CD14-positive monocyte (primary cell): ENCODE data around the gene PTRH1. TPM values are rescaled to one million over a fixed set of nuclear protein-coding genes. Genes with fewer than 3 reads are reported as not detected.

Experiments used
- DNase-seq, 3 donors: peaks; one replicate each; pipeline ENCODE4 v3.0.0-alpha.2; 2011 to 2022
- H2AFZ ChIP-seq: 2 replicates; pipeline ENCODE4 v1.6.0; 2012; ENCODE audit warnings: mild to moderate bottlenecking, low read depth, low read length, inconsistent platforms; ENCODE audit not compliant: insufficient read depth, poor library complexity, severe bottlenecking
- H3K27ac ChIP-seq, 2 donors: 1 replicate in 1 of 2; 2 replicates in 1 of 2; pipeline ENCODE4 v1.5.1; 2012 to 2013; ENCODE audit warnings: low read length in 2 of 2, control low read depth in 1 of 2, inconsistent platforms in 1 of 2, low read depth in 1 of 2, mild to moderate bottlenecking in 1 of 2
- H3K27me3 ChIP-seq, 2 donors: one replicate each; pipeline versions ENCODE4 v1.6.0 to v1.6.1; 2011 to 2013; ENCODE audit warnings: low read length in 2 of 2; ENCODE audit not compliant: control insufficient read depth in 2 of 2, insufficient read depth in 2 of 2
- H3K36me3 ChIP-seq, 2 donors: replicated peaks in 1 of 2; 1 replicate in 1 of 2; 2 replicates in 1 of 2; pipeline versions ENCODE4 v1.5.1 to v1.6.1; 2012 to 2013; ENCODE audit warnings: low read length in 2 of 2, control low read depth in 1 of 2, inconsistent platforms in 1 of 2, mild to moderate bottlenecking in 1 of 2; ENCODE audit not compliant: insufficient read depth in 2 of 2, control insufficient read depth in 1 of 2
- H3K4me1 ChIP-seq, 2 donors: 1 replicate in 1 of 2; 2 replicates in 1 of 2; pipeline versions ENCODE4 v1.5.1 to v1.6.1; 2012 to 2013; ENCODE audit warnings: low read length in 2 of 2, control low read depth in 1 of 2, inconsistent platforms in 1 of 2, mild to moderate bottlenecking in 1 of 2, moderate library complexity in 1 of 2; ENCODE audit not compliant: insufficient read depth in 2 of 2, control insufficient read depth in 1 of 2
- H3K4me2 ChIP-seq: replicated peaks from 2 replicates; pipeline ENCODE3; 2012; ENCODE audit warnings: low read length, moderate library complexity, mild to moderate bottlenecking; ENCODE audit not compliant: poor library complexity, severe bottlenecking; ENCODE audit errors: extremely low read depth
- H3K4me3 ChIP-seq, 3 experiments: fragments of 200-600 bp in 1 of 3; sonication (generic) in 1 of 3; replicated peaks in 1 of 3; 1 replicate in 2 of 3; 2 replicates in 1 of 3; pipeline ENCODE4 v1.5.1; 2011 to 2013; ENCODE audit warnings: low read length in 3 of 3, mild to moderate bottlenecking in 3 of 3, control low read depth in 2 of 3, low read depth in 2 of 3, inconsistent platforms in 1 of 3, moderate library complexity in 1 of 3
- H3K79me2 ChIP-seq: 2 replicates; pipeline ENCODE4 v1.6.0; 2012; ENCODE audit warnings: mild to moderate bottlenecking, control low read depth, inconsistent platforms, low read length, moderate library complexity; ENCODE audit not compliant: insufficient read depth
- H3K9ac ChIP-seq: 2 replicates; pipeline ENCODE4 v1.6.0; 2017; ENCODE audit warnings: low read length, mild to moderate bottlenecking; ENCODE audit not compliant: insufficient read depth, poor library complexity, severe bottlenecking
- H3K9me3 ChIP-seq, 2 donors: replicated peaks in 1 of 2; 1 replicate in 1 of 2; 2 replicates in 1 of 2; pipeline versions ENCODE4 v1.5.1 to v1.6.1; 2012 to 2013; ENCODE audit warnings: low read length in 2 of 2, control low read depth in 1 of 2; ENCODE audit not compliant: control insufficient read depth in 1 of 2, insufficient read depth in 1 of 2
- H4K20me1 ChIP-seq: 2 replicates; pipeline ENCODE4 v1.6.0; 2012; ENCODE audit warnings: mild to moderate bottlenecking, low read length, control low read depth, moderate library complexity; ENCODE audit not compliant: insufficient read depth
- H3K27ac Mint-ChIP-seq, 7 donors: one replicate each; pipeline ENCODE4 v1.8.0; 2020; ENCODE audit warnings: mild to moderate bottlenecking in 7 of 7, mixed read lengths in 7 of 7, moderate library complexity in 6 of 7, inconsistent platforms in 2 of 7
- H3K27me3 Mint-ChIP-seq, 3 donors: one replicate each; pipeline ENCODE4 v1.8.0; 2021 to 2022; ENCODE audit warnings: low read depth in 3 of 3, mild to moderate bottlenecking in 3 of 3, mixed read lengths in 3 of 3, moderate library complexity in 3 of 3, inconsistent platforms in 1 of 3
- H3K36me3 Mint-ChIP-seq, 2 donors: one replicate each; pipeline ENCODE4 v1.8.0; 2020; ENCODE audit warnings: mixed read lengths in 2 of 2, inconsistent platforms in 1 of 2, mild to moderate bottlenecking in 1 of 2
- H3K4me1 Mint-ChIP-seq: one replicate; pipeline ENCODE4 v1.8.0; 2020; ENCODE audit warnings: mild to moderate bottlenecking, mixed read lengths
- H3K4me3 Mint-ChIP-seq, 2 donors: one replicate each; pipeline ENCODE4 v1.8.0; 2020; ENCODE audit warnings: mild to moderate bottlenecking in 2 of 2, mixed read lengths in 2 of 2, moderate library complexity in 1 of 2
- H3K9me3 Mint-ChIP-seq, 7 donors: one replicate each; pipeline ENCODE4 v1.8.0; 2020 to 2022; ENCODE audit warnings: mixed read lengths in 7 of 7, mild to moderate bottlenecking in 6 of 7, moderate library complexity in 6 of 7, inconsistent platforms in 2 of 7
- WGBS: methylation state at CpG from one replicate; pipeline ENCODE4 v1.1.5; 2013; ENCODE audit warnings: missing lambda C conversion rate; ENCODE audit not compliant: insufficient coverage; 5-methylcytosine and 5-hydroxymethylcytosine counted together
- intact Hi-C, 2 donors: fragments of 100-400 bp; cut with micrococcal nuclease; formaldehyde crosslinking; loops; one replicate each; pipeline versions ENCODE4 v1.15.0 to v1.15.1; 2023
- polyA plus RNA-seq, 3 donors: library from polyadenylated mRNA; depleted of rRNA in 1 of 3; unstranded in 2 of 3; stranded (reverse) in 1 of 3; fragments of 300-500 nt in 2 of 3; fragments of >200 nt in 1 of 3; fragmentation: Illumina TruSeq in 2 of 3; gene quantifications; 1 replicate in 2 of 3; 2 replicates in 1 of 3; pipeline ENCODE4 v1.2.3, GENCODE V29; 2012 to 2021
- TF ChIP-seq, protein P1 (sequence below): fragments of 200-600 bp; IDR thresholded peaks from one replicate; pipeline ENCODE4 v1.8.0; 2022; ENCODE audit warnings: antibody characterized with exemption, mild to moderate bottlenecking

The PTRH1 gene
- polyA plus RNA-seq, 3 donors = 6.9 to 19.9 (median 19.5) TPM

GRCh38 chr9:127730262-127730661 lies 14.8 kb upstream of the PTRH1 start:
- Histone ChIP-seq H3K4me2 (no peak overlapping the region), H3K36me3 (peaks cover 16 to 32% of the 10 kb centered on the region in 2 donors), H3K79me2 (no peaks in the 10 kb centered on the region), H3K4me1 (peaks cover 13 to 17% of the 10 kb centered on the region in 2 donors), H2AFZ (no peak overlapping the region), H3K27ac (no peak overlapping the region), H3K9ac (no peak overlapping the region), H3K4me3 (no peak overlapping the region), H3K9me3 (no peaks in the 10 kb centered on the region), H4K20me1 (peaks cover 38% of the 10 kb centered on the region), H3K27me3 (no peaks in the 10 kb centered on the region)
- Mint-ChIP-seq H3K4me1 (peaks cover 13% of the 10 kb centered on the region), H3K27ac (peak overlapping the region in 1 of 7 donors; percentile 16), H3K36me3 (peaks cover 16 to 32% of the 10 kb centered on the region in 2 donors), H3K4me3 (peak overlapping the region in 1 of 2 donors; percentile 24), H3K9me3 (no peaks in the 10 kb centered on the region), H3K27me3 (peaks cover 0 to 6% (median 3%) of the 10 kb centered on the region in 3 donors)
- intact Hi-C loops = loop anchor here in 1 of 2 donors (5.0 kb wide), 1 partner anchor 138 kb away; no protein-coding TSS in a partner anchor
- no peak for DNase-seq
- whole genome bisulfite sequencing = 100% methylated on average over 3 of the region's 9 CpGs
- TF ChIP-seq, protein P1, sequence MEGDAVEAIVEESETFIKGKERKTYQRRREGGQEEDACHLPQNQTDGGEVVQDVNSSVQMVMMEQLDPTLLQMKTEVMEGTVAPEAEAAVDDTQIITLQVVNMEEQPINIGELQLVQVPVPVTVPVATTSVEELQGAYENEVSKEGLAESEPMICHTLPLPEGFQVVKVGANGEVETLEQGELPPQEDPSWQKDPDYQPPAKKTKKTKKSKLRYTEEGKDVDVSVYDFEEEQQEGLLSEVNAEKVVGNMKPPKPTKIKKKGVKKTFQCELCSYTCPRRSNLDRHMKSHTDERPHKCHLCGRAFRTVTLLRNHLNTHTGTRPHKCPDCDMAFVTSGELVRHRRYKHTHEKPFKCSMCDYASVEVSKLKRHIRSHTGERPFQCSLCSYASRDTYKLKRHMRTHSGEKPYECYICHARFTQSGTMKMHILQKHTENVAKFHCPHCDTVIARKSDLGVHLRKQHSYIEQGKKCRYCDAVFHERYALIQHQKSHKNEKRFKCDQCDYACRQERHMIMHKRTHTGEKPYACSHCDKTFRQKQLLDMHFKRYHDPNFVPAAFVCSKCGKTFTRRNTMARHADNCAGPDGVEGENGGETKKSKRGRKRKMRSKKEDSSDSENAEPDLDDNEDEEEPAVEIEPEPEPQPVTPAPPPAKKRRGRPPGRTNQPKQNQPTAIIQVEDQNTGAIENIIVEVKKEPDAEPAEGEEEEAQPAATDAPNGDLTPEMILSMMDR = no peak

- H3K9me3 ChIP-seq = no peaks in the 10 kb centered on the region
- H3K27ac ChIP-seq = no peak overlapping the region
- peaks cover 16 to 32% of the 10 kb centered on the region in 2 donors for H3K36me3 ChIP-seq
- Mint-ChIP-seq H3K27me3 (peaks cover 0 to 6% (median 3%) of the 10 kb centered on the region in 3 donors), H3K27ac (peak overlapping the region in 2 of 7 donors; percentile 42 to 66), H3K9me3 (no peaks in the 10 kb centered on the region), H3K4me3 (no peak overlapping the region), H3K4me1 (peaks cover 12% of the 10 kb centered on the region), H3K36me3 (peaks cover 16 to 32% of the 10 kb centered on the region in 2 donors)
- H2AFZ ChIP-seq = no peak overlapping the region
- TF ChIP-seq, protein P1 = no peak
- peaks cover 14 to 19% of the 10 kb centered on the region in 2 donors for H3K4me1 ChIP-seq
- WGBS = 95% methylated on average over 18 of the region's 18 CpGs
- intact Hi-C loops = loop anchor here (5.0 to 10.0 kb wide), 2 partner anchors 115 to 137 kb away; partner anchors contain the start of gene STXBP1 (in 1 of the 2)
- H3K4me2 ChIP-seq = no peak overlapping the region
- DNase-seq = no peak
- H3K9ac ChIP-seq = no peak overlapping the region
- H3K4me3 ChIP-seq = no peak overlapping the region
- H3K79me2 ChIP-seq = no peaks in the 10 kb centered on the region
- H3K27me3 ChIP-seq = no peaks in the 10 kb centered on the region
- H4K20me1 ChIP-seq = peaks cover 38% of the 10 kb centered on the region
Measured at GRCh38 chr9:127729522-127730256, 14.2 kb upstream of the PTRH1 start.
